ACC112 (cell line): ENCODE data around the gene MCUR1.
"Not testable (repeated sequence)": the region's sequence is repeated elsewhere in the genome, so short reads cannot be mapped to it uniquely, and the experiment has no call there.

Experiments
- H2AFZ ChIP-seq: fragments of 200-600 bp; sonication (generic); one replicate; pipeline ENCODE4 v1.6.0; 2017; ENCODE audit warnings: antibody characterized with exemption, low read length; ENCODE audit not compliant: unreplicated experiment
- H3K27ac ChIP-seq: fragments of 200-600 bp; sonication (generic); 2 replicates; pipeline ENCODE4 v1.5.1; 2014; ENCODE audit warnings: low read depth, mild to moderate bottlenecking, antibody characterized with exemption, low read length, moderate library complexity
- H3K27me3 ChIP-seq: fragments of 200-600 bp; sonication (generic); 2 replicates; pipeline ENCODE4 v1.6.1; 2014; ENCODE audit warnings: mild to moderate bottlenecking, antibody characterized with exemption, low read length, moderate library complexity, mixed read lengths; ENCODE audit not compliant: insufficient read depth
- H3K36me3 ChIP-seq: fragments of 200-600 bp; sonication (generic); 2 replicates; pipeline ENCODE4 v1.6.1; 2016; ENCODE audit warnings: mild to moderate bottlenecking, antibody characterized with exemption, low read length, moderate library complexity, mixed read lengths; ENCODE audit not compliant: insufficient read depth
- H3K4me1 ChIP-seq: fragments of 200-600 bp; sonication (generic); one replicate; pipeline ENCODE4 v1.6.1; 2016; ENCODE audit warnings: low read length, mixed read lengths; ENCODE audit not compliant: insufficient read depth, unreplicated experiment, control insufficient read depth
- H3K4me3 ChIP-seq: fragments of 200-600 bp; sonication (generic); 2 replicates; pipeline ENCODE4 v1.5.1; 2014; ENCODE audit warnings: mild to moderate bottlenecking, low read depth, low read length
- H3K79me2 ChIP-seq: fragments of 200-600 bp; sonication (generic); one replicate; pipeline ENCODE4 v1.6.0; 2016; ENCODE audit warnings: low read length; ENCODE audit not compliant: control insufficient read depth, unreplicated experiment, insufficient read depth

The MCUR1 gene

GRCh38 chr6:13814176-13814937 lies at the start of gene MCUR1:
TSS of gene MCUR1 (minus strand) at chr6:13814557. CDS start at chr6:13814429, 128 bp downstream.
- Histone ChIP-seq H3K79me2 (peaks cover 36% of the 10 kb centered on the region), H3K4me3 (peak within 1 kb of the TSS; percentile 98)

GRCh38 chr6:13863699-13864155 lies 49.4 kb upstream of the MCUR1 start:
- peaks cover 16% of the 10 kb centered on the region for H3K27me3 ChIP-seq
- H3K36me3 ChIP-seq = no peaks in the 10 kb centered on the region
- H3K4me1 ChIP-seq = no peaks in the 10 kb centered on the region
- no peak overlapping the region for H3K27ac ChIP-seq
- H2AFZ ChIP-seq = no peak overlapping the region
- no peak overlapping the region for H3K4me3 ChIP-seq
- no peaks in the 10 kb centered on the region for H3K79me2 ChIP-seq

More at GRCh38 chr6:13814176-13814937, at the start of gene MCUR1:
- Histone ChIP-seq H3K27me3 (no peaks in the 10 kb centered on the region), H3K27ac (peak within 1 kb of the TSS; percentile 80), H3K4me1 (peaks cover 17% of the 10 kb centered on the region), H2AFZ (peak within 1 kb of the TSS; percentile 83), H3K36me3 (peaks cover 1% of the 10 kb centered on the region; the same call in 1 of the 2 replicates)

DNA sequence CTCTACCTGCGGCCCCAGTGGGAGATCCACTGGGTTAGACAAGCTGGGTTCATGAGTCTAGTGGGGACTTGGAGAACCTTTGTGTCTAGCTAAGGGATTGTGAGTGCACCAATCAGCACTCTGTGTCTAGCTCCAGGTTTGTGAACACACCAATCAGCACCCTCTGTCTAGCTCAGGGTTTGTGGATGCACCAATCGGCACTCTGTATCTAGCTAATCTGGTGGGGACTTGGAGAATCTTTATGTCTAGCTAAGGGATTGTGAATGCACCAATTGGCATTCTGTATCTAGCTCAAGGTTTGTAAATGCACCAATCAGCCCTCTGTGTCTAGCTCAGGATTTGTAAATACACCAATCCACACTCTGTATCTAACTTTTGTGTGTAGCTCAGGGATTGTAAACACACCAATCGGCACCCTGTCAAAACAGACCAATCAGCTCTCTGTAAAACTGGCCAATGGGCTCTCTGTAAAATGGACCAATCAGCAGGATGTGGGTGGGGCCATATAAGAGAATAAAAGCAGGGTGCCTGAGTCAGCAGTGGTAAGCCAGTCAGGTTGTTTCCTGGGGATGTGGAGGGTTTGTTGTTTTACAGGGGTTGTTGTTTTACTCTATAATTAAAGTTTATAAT lies 46.3 kb upstream of the MCUR1 start:
- not testable (repeated sequence) for H2AFZ ChIP-seq, H3K4me1 ChIP-seq, H3K36me3 ChIP-seq, H3K79me2 ChIP-seq, H3K27ac ChIP-seq, H3K4me3 ChIP-seq
- H3K27me3 ChIP-seq = peaks cover 34% of the 10 kb centered on the region

- peak overlapping the region; percentile 72 for H3K4me3 ChIP-seq
- H3K27me3 ChIP-seq = peaks cover 34% of the 10 kb centered on the region
- H3K36me3 ChIP-seq = no peaks in the 10 kb centered on the region
- H2AFZ ChIP-seq = peak overlapping the region; percentile 7
- H3K4me1 ChIP-seq = no peaks in the 10 kb centered on the region
- no peak overlapping the region for H3K27ac ChIP-seq
- no peaks in the 10 kb centered on the region for H3K79me2 ChIP-seq
Observed at GRCh38 chr6:13859871-13860555, 45.7 kb upstream of the MCUR1 start.

DNA sequence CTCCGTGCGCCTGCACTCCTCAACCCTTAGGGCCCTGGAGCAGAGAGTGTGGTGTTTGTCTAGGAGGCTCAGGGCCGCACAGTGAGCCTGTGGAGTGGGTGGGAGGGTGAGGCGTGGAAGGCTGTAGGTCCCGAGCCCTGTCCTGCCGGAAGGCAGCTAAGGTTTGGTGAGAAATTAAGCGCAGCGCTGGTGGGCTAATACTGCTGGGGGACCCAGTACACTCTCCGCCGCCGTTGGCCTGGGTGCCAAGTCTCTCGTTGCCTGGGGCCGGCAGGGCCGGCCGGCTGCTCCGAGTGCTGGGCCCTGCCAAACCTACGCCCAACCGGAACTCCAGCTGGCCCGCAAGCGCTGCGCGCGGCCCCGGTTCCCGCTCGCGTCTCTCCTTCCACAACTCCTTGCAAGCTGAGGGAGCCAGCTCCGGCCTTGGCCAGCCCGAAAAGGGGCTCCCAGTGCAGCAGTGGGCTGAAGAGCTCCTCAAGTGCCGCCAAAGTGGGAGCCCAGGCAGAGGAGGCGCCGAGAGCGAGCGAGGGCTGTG lies 40.4 kb upstream of the MCUR1 start:
- Histone ChIP-seq H3K27me3 (peaks cover 29% of the 10 kb centered on the region), H3K4me3 (no peak overlapping the region), H2AFZ (no peak overlapping the region), H3K36me3 (no peaks in the 10 kb centered on the region), H3K27ac (no peak overlapping the region), H3K79me2 (no peaks in the 10 kb centered on the region), H3K4me1 (no peaks in the 10 kb centered on the region)

GRCh38 chr6:13853871-13854270 lies 39.5 kb upstream of the MCUR1 start:
- peaks cover 20% of the 10 kb centered on the region for H3K27me3 ChIP-seq
- H3K36me3 ChIP-seq = no peaks in the 10 kb centered on the region
- no peak overlapping the region for H2AFZ ChIP-seq
- no peak overlapping the region for H3K4me3 ChIP-seq
- no peaks in the 10 kb centered on the region for H3K79me2 ChIP-seq
- H3K4me1 ChIP-seq = no peaks in the 10 kb centered on the region
- no peak overlapping the region for H3K27ac ChIP-seq

GRCh38 chr6:13851803-13852202 lies 37.4 kb upstream of the MCUR1 start:
- Histone ChIP-seq H3K79me2 (no peaks in the 10 kb centered on the region), H3K4me3 (no peak overlapping the region)

DNA sequence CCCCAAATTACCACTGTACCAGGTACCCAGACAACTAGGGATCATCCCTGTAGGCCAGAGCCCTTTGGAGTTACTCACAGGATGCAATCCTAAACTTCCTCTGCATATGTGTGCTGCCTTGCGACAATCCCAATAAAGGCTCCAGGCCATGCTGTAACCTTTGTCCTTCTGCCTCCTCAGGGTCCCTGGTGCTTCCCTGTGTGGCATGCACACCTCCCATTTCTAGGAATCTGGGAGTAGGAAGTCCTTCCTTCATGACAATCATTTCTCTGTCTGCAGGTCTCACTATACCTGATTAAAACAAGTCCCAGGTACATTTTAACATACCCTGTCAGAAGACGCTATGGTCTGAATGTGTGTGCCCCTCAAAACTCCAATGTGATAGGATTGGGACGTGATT lies 37.0 kb upstream of the MCUR1 start:
- H3K4me3 ChIP-seq = no peak overlapping the region
- peaks cover 10% of the 10 kb centered on the region; the same call in 1 of the 2 replicates for H3K27me3 ChIP-seq
- H3K27ac ChIP-seq = no peak overlapping the region
- H2AFZ ChIP-seq = no peak overlapping the region
- H3K36me3 ChIP-seq = no peaks in the 10 kb centered on the region
- no peaks in the 10 kb centered on the region for H3K79me2 ChIP-seq
- no peaks in the 10 kb centered on the region for H3K4me1 ChIP-seq

More at GRCh38 chr6:13851803-13852202, 37.4 kb upstream of the MCUR1 start:
- Histone ChIP-seq H3K27ac (no peak overlapping the region), H3K36me3 (no peaks in the 10 kb centered on the region), H2AFZ (no peak overlapping the region), H3K4me1 (no peaks in the 10 kb centered on the region), H3K27me3 (peaks cover 13% of the 10 kb centered on the region; the same call in 1 of the 2 replicates)

- not testable (repeated sequence) for H3K27me3 ChIP-seq, H2AFZ ChIP-seq, H3K36me3 ChIP-seq, H3K4me1 ChIP-seq, H3K27ac ChIP-seq, H3K4me3 ChIP-seq, H3K79me2 ChIP-seq
Observed at GRCh38 chr6:13850690-13851089, 36.3 kb upstream of the MCUR1 start.

DNA sequence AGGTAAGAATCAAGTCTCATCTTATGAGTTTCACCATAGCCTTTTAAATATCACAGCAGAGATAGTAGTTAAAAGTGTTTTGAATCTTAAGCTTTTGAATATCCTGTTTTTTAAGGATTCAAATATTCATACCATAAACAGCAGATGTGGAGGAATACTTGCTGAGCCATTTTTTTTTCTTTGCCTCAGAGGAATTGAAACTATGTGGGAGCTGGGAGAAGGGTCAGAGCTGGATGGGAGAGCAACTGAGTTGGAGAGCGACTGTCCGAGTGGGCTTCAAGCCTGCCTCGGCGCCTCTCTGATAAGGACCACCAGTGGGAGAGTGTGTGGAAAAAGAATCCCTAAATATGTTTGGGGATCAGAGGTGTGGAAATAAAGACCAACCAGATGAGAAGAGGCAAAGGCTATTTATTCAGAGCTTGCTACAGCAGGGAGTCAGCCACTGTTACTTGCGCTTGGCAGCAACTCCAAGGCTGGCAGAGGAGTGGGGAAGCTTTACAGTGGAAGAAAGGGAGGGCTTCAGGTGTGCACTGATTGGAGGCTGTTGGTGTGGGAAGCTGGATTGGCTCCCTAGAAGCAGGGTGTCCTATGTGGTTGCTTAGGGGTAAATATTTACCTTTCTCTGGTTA lies 34.3 kb upstream of the MCUR1 start:
- Histone ChIP-seq H3K27ac (no peak overlapping the region), H3K4me3 (no peak overlapping the region; the same call in 1 of the 2 replicates), H3K27me3 (peaks cover 5% of the 10 kb centered on the region; the same call in 1 of the 2 replicates), H3K36me3 (no peaks in the 10 kb centered on the region), H3K4me1 (no peaks in the 10 kb centered on the region), H3K79me2 (no peaks in the 10 kb centered on the region), H2AFZ (peak overlapping the region; percentile 71)
